NCI-H2171 treated with DMSO at 0.1 percent for 48 hours (cell line): Measurements from ENCODE around the gene VMAC.
A peak's percentile ranks its signal among the peaks of the same experiment; 100 is the strongest.
"Not testable (repeated sequence)": the region's sequence is repeated elsewhere in the genome, so short reads cannot be mapped to it uniquely, and the experiment has no call there.

Experiments
- DNase-seq: peaks from one replicate; lab custom pipeline; 2025; lab: John Stamatoyannopoulos, UW

Gene VMAC

DNA sequence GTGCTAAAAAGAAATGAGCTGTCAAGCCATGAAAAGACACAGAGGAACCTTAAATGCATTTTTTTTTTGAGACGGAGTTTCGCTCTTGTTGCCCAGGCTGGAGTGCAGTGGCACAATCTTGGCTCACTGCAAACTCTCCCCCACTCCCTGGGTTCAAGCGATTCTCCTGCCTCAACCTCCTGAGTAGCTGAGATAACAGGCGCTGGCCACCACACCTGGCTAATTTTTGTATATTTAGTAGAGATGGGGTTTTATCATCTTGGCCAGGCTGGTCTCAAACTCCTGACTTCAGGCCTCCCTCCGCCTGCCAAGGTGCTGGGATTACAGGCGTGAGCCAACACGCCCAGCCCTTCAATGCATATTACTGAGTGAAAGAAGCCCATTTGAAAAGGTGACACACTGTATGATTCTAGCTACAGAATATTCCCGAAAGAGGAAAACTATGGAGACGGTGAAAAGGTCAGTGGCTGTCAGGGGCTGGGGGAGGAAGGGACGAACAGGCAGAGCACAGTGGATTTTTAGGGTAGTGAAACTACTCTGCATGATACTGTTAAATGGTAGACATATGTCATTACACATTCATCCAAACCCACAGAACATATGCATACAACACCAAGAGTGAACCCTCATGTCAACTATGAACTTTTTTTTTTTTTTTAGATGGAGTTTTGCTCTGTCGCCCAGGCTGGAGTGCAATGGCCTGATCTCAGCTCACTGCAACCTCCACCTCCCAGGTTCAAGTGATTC, 20.4 kb upstream of the VMAC start:
- not testable (repeated sequence) for DNase-seq

DNA sequence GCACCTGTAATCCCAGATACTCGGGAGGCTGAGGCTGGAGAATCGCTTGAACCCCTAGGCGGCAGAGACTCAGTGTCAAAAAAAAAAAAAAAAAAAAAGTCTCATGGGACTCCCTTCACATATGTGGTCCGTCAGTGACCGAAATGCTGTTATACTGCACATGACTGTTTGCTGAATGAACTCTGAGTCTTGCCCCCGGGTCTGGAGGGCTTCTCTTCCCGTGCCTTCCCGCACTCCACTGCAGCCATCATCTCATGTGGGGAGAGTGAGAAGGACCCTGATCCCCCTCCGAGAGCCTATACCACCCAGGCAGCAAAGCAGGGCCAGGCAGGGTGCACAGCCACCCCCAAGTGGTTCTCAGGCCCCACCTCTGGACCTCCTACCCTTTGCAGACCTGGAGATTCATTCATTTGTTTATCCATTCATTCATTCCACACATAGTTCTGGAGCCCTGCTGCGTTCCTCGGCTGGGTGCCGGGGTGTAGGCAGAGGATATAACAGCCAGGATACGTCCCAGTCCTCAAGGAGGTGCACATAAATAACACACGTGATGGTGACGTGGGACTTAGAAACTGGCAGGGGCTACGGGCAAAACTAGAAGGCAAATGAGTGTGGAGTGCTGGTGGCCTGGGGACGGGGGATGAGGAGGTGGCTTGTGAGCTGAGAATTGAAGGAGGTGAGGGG, 15.2 kb upstream of the VMAC start:
- no peak for DNase-seq

DNA sequence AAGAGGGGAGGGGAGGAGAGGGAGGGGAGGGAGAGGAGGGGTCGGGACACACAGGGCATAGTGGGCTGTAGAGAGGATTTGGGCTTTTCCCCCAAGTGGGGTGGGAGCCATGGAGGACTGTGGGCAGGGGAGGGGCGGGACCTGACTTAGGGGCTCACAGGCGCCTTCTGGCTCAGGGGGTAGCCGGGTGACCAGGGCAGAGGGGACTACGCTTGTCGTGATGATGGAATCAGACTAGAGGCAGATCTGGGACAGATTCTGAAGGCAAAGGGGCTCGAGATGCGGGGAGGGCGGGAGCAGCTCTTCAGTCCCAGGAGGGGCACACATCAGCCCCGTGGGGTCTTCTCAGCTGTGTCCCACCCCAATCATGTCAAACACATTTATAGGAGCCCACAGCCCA, 14.6 kb upstream of the VMAC start:
- no peak for DNase-seq

DNA sequence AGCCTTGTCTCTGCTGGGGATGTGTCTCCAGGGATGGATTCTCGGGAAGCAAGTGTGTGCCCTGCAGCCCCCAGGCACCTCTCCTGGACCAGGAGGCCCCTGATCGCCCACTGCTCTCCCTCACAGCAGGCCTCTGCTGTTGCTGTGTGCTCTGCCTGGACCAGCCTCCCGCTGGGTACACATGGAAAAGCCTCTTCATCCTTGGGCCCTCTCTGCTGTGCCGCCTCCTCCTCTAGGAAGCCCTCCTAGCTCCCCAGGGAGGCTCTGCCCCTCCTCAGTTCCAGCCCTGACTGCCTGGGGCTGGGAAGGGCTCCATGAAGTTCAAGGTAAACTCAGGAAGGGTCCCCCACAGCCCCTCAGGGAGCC, 13.1 kb upstream of the VMAC start:
- peak; percentile 12 for DNase-seq

- peak; percentile 11 for DNase-seq
These were observed 12.5 kb upstream of the VMAC start for GRCh38 chr19:5891938-5892771.

DNA sequence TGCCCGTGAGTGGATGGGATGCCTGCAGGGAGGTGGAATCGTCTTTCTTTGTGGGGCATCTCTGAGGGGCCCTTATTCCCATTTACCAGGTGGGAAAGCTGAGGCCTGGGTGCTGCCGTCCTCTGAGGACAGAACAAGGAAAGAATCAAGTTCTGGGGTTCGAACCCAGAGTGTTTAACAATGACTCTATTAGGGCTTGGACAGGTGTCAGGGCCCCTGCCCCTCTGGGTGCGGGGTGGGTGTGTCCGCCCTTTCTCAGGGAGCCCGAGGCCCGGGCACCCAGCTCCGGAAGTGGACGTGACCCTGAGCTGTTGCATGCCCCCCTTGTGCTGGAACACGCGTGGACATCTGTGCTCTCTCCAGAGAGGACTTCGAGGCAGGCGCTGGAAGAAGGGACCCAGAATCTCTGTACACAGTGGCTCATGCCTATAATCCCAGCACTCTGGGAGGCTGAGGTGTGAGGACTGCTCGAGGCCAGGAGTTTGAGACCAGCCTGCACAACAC, 11.8 kb upstream of the VMAC start:
- DNase-seq, result no peak

DNA sequence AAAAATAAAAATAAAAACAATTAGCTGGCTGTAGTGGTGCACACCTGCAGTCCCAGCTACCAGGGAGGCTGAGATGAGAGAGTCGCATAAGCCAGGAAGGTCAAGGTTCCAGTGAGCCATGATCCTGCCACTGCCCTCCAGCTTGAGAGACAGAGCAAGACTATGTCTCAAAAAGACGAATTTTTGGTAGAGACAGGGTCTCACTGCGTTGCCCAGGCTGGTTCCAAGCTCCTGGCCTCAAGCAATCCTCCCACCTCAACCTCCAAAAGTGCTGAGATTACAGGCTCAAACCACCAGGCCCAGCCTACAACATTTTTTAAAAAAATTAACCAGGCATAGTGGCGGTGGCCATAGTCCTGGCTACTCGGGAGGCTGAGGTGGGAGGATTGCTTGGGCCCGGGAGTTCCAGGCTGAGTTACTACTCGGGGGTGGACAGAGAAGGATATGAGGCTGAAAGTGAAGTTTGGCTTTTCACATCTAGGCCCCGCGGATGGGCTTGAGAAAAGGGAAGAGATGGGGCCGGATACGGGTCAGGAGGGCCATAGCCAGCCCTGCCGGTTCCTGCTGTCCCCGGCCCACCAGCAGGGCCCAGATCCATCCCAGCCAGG, 11.3 kb upstream of the VMAC start:
- DNase-seq, result no peak

DNA sequence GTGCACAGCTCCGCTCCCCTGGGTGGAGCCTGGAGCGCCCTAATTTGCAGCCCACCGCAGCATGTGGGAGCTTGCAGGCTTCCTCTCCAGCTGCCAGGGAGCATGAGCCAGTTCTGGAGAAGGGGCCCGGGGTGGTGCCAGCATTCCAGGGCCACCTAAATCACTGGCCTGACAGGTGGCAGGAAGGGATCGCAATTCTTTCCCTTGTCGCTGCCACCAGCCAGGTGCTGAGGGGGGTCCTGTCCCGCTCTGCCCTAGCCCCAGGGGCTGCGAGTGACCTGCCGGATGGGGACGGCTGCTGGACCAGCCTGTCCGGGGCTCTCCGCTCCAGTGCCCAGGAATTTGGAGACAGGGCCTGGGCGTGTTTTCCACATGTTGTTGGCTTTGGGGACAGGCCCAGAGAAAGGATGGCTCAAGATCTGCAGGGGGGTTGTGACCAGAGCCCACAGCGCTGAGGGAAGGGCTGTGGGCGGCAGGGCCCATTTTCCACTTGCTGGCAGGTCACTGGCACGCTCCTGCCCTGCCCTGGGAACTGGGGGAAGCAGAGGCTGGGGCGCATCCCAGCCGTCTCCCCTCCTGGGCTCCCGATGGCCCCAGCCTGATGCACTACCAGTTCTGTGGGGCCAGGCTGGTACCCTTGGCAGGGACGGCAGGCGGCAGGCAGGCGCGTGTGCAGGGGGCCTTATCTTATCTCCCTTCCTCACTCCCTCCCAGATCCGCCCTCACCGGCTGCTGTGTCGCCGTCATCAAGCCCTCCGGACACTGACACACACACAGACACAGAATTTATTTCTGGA, 10.6 kb upstream of the VMAC start:
- DNase-seq, result peak; percentile 50

GRCh38 chr19:5894704-5895349, 9.8 kb upstream of the VMAC start:
- DNase-seq, result no peak

DNA sequence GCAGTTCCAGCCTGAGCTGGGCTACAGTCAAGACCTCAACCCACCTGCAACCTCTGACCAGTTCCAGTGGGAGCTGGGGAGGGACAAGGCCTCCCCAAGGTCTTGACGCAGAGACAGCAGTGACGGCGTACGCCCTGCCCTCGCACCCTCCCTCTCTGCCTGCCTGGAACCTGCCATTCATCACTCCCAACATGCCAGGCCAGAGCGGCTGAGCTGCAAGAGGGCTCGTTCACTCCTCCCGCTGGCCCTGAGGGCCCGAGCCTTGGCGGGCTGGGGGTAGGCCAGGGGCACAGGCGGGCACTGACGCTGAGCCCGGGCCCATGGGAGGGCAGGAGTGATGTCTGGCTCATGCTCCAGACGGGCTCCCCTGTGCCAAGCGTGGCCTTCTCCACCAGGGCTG, 9.3 kb upstream of the VMAC start:
- no peak for DNase-seq

GRCh38 chr19:5895890-5896289, 8.8 kb upstream of the VMAC start:
- no peak for DNase-seq

DNA sequence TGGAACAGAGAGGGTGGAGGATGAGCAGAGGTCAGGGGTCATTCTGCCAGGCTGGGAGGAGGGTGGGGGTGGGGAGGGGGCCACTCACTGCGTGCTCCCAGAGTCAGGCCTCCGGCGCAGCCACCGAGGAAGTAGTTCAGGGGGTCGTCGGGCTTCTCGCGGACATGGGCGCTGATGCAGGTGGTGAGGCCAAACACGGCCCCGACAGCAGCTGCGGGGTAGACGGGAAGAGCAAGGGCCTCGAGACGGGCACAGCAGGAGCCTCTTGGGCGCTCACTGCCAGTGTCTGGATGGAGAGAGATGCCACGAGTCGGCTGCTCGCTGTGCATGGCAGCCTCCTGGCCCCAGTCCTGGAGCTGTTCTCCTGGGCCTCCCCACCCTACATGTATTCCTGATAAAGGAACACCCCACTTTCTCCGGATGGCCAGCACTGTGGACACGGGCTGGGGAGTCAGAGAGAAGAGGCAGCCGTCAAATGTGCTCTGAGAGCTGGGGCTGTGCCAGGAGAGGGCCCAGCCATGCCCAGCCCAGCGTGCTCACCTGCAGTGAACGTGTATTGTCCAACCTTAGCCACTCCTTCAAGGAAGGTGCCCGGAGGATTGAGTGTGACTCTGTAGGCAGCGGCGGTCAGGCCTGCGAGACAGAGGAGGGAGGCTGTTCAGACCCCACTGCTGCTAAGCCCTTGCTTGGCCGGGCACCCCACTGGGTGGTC, 8.2 kb upstream of the VMAC start:
- no peak for DNase-seq

DNA sequence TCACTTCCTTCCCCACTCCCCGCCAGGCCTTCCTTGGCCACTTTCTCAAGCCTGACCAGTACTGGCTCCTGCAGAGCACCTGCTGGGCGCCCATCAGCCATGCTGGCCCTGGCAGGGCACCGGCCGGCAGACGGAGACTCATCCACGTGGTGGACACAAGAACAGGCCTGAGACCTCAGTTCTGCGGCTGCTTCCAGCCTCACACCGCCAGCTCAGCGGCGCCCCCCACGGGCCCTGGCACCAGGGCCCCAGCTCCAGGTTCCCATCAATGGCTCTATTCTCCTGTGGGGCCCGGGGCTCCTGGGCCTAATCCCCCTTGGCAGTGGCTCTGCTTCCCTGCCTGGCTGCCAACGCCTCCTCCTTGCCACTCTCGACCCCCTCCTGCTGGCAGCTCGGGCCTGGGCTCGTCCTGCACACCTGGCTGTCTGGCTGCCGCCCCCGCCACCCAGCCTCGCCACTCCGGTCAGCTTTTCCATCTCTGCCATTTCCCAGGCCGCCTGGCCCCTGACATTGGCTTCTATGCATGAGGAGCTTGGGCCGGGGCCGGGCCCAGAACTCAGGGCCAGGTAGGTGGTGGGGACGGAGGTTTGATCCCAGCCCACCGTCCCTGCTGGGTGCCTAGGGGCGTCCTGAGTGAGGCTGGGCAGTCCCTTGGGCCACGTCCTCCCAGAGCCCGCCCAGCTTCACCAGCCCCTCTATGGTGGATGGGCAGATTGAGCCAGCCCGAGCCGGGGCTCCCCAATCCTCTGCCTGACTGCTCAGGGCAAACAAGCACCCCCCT, 7.3 kb upstream of the VMAC start:
- DNase-seq, result no peak

DNA sequence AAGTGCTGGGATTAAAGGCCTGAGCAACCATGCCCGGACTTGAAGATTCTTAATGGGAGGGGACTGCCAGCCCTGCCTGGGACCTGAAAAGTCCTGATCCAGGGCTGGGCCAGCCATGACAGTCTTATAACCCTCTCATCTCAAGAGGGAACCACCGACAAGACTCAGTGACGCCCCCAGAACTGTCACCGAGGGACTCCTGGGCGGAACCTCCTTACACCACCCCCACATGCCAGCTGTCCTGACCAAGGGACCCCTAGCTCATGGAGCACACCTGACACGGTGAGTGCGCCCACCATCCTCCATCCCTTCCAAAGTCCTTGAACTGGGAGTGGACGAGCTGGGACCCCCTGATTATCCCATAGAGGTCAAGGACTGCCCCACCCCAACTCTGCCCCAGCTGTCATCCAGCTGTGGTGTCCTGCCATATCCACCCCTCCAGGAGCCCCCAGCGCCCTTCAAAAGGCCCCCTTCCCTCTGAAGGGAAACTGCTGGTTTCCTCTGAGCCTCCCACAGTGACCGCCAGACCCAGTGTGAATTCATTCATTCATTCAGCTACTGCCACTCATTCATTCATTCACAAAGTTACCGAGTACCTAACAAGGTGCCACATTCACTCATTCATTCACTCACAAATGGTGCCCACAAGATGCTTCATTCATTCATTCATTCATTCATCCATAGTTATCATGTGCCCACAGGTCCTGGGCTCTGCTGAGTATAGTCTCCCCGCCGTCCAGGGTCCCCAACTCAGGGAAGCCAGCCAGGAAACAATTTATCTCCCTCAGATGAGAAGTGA, 4.7 kb upstream of the VMAC start:
- DNase-seq, result no peak

DNA sequence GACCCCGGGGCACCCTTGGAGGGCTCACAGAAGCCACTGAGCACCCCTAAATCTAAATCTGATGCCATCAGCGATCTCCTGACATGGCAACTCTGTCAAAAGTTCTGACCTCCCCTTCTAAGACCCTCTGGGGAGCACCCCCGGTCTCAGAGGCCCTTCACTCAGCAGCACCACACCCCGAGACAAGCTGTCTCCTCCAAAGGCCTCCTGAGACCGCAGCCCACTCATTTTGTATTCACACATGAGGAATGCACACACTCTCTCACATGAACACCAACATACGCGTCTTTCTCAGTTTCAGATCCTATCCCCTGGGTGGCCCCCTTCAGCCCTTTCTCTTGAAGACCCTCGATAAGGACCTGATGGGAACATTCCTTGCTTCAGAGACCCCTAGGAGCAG, 3.7 kb upstream of the VMAC start:
- no peak for DNase-seq

GRCh38 chr19:5903056-5903623, 1.5 kb upstream of the VMAC start:
- DNase-seq, result no peak

DNA sequence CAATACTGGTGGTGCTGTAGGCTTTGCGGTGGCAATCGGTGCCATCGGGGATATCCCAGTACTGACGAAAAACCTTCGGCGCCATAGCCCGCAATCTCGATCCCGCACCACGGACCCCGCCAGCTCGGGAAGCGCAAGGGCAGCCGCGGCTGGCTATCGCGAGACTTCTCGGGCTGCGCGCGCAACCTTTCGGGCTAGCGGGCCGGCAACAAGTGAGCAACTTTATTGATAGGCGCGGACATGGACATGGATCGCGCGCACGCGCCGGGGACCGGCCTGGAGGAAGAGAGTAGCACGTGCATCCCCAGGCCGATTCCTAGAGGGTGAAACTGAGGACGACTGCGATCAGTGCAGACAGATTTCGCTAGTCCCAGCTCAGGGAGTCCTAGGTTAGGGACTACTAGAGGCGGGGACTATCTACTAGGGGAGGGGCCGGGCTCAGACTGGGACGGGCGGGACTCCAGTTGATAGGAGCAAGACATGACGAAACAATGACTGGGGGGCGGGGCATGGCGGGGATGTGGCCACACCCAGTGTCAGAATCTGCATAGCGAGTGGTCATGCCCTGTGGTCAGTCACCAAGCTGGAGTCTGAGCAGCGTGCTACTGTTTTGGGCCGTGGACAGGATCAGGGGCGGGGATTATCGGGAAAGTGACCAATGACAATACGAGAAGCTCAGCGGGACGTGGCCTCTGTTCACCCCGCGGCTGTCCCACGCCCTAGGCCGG, 884 bp upstream of the VMAC start, which contains the start of gene NDUFA11:
Gene NDUFA11 (minus strand): TSS at position 167 of the 728 bp plus-strand sequence. CDS start 82 bp downstream, at position 85.
- peak; percentile 99 for DNase-seq
